WTC11 (cell line): ENCODE data around the gene ZNF892. TPM values are rescaled to one million over a fixed set of nuclear protein-coding genes. Genes with fewer than 3 reads are reported as not detected.
A peak's percentile ranks its signal among the peaks of the same experiment; 100 is the strongest.

Experiments
- ATAC-seq: fragments of 200-7000 bp; cut with Tn5 transposase; 2 replicates; pipeline ENCODE4 v1.10.0; 2021; ENCODE audit warnings: mild to moderate bottlenecking, moderate library complexity
- CTCF ChIA-PET: fragments of 300-600 bp; sonication (Branson Sonifier 250); formaldehyde crosslinking; loops from one replicate; lab custom pipeline; 2021; ENCODE audit warnings: antibody characterized with exemption; lab: Charles Lee
- POLR2A ChIA-PET: fragments of 350-600 bp; sonication (Branson Sonifier 250); formaldehyde crosslinking; loops from one replicate; lab custom pipeline; 2021; ENCODE audit warnings: antibody characterized with exemption; lab: Charles Lee
- DNase-seq: peaks from one replicate; pipeline ENCODE4 v3.0.0; 2021; ENCODE audit warnings: low spot score
- H3K27ac Mint-ChIP-seq: 2 replicates; pipeline ENCODE4 v1.8.0; 2021; ENCODE audit warnings: mixed read lengths
- H3K27me3 Mint-ChIP-seq: 2 replicates; pipeline ENCODE4 v1.8.0; 2021; ENCODE audit warnings: low read depth, mild to moderate bottlenecking, moderate library complexity, mixed read lengths
- H3K36me3 Mint-ChIP-seq: 2 replicates; pipeline ENCODE4 v1.8.0; 2021; ENCODE audit warnings: mixed read lengths
- H3K4me1 Mint-ChIP-seq: 2 replicates; pipeline ENCODE4 v1.8.0; 2022; ENCODE audit warnings: mixed read lengths
- H3K4me3 Mint-ChIP-seq: 2 replicates; pipeline ENCODE4 v1.8.0; 2021; ENCODE audit warnings: mild to moderate bottlenecking, moderate library complexity, mixed read lengths
- H3K9me3 Mint-ChIP-seq: 2 replicates; pipeline ENCODE4 v1.8.0; 2021; ENCODE audit warnings: mixed read lengths
- ATF1 ChIP-seq: sonication (generic); formaldehyde crosslinking; IDR thresholded peaks from 2 replicates; pipeline ENCODE4 v1.8.1; 2023; ENCODE audit warnings: mild to moderate bottlenecking, moderate library complexity, missing genetic modification reagents
- CREB1 ChIP-seq: sonication (generic); formaldehyde crosslinking; IDR thresholded peaks from 2 replicates; pipeline ENCODE4 v1.8.0; 2023; ENCODE audit warnings: mild to moderate bottlenecking, missing genetic modification reagents
- E2F4 ChIP-seq: sonication (generic); formaldehyde crosslinking; IDR thresholded peaks from 2 replicates; pipeline ENCODE4 v1.8.1; 2022; ENCODE audit warnings: low read depth, mild to moderate bottlenecking, moderate library complexity, missing genetic modification reagents, borderline replicate concordance
- EMX1 ChIP-seq: fragments of 250-450 bp; sonication (Bioruptor Pico); IDR thresholded peaks from 2 replicates; pipeline ENCODE4 v1.8.0; 2021; ENCODE audit warnings: mild to moderate bottlenecking
- ESRRA ChIP-seq: sonication (generic); formaldehyde crosslinking; IDR thresholded peaks from 2 replicates; pipeline ENCODE4 v1.8.1; 2022; ENCODE audit warnings: mild to moderate bottlenecking, missing genetic modification reagents, borderline replicate concordance
- FOXK1 ChIP-seq: sonication (generic); formaldehyde crosslinking; IDR thresholded peaks from 2 replicates; pipeline ENCODE4 v1.8.0; 2022; ENCODE audit warnings: mild to moderate bottlenecking, moderate library complexity, missing genetic modification reagents
- FOXP1 ChIP-seq: sonication (generic); formaldehyde crosslinking; IDR thresholded peaks from 2 replicates; pipeline ENCODE4 v1.8.0; 2022; ENCODE audit warnings: missing genetic modification reagents, mild to moderate bottlenecking, moderate library complexity, borderline replicate concordance
- GTF2I ChIP-seq: fragments of 250-450 bp; sonication (Bioruptor Pico); conservative IDR thresholded peaks from 2 replicates; pipeline ENCODE4 v1.4.0; 2021; ENCODE audit warnings: mild to moderate bottlenecking
- HMGXB4 ChIP-seq: sonication (generic); formaldehyde crosslinking; IDR thresholded peaks from 2 replicates; pipeline ENCODE4 v1.8.1; 2023; ENCODE audit warnings: mild to moderate bottlenecking, moderate library complexity, missing genetic modification reagents
- JUN ChIP-seq: sonication (generic); formaldehyde crosslinking; IDR thresholded peaks from 2 replicates; pipeline ENCODE4 v1.8.0; 2023; ENCODE audit warnings: mild to moderate bottlenecking, missing genetic modification reagents
- KAT7 ChIP-seq: sonication (generic); formaldehyde crosslinking; IDR thresholded peaks from 2 replicates; pipeline ENCODE4 v1.8.1; 2023; ENCODE audit warnings: missing genetic modification reagents, mild to moderate bottlenecking, borderline replicate concordance
- MAX ChIP-seq: sonication (generic); formaldehyde crosslinking; IDR thresholded peaks from 2 replicates; pipeline ENCODE4 v1.8.0; 2022; ENCODE audit warnings: mild to moderate bottlenecking, missing genetic modification reagents
- MXD4 ChIP-seq: fragments of 250-450 bp; sonication (Bioruptor Pico); IDR thresholded peaks from 2 replicates; pipeline ENCODE4 v1.8.0; 2021; ENCODE audit warnings: mild to moderate bottlenecking, moderate library complexity, borderline replicate concordance
- NR1H2 ChIP-seq: sonication (generic); formaldehyde crosslinking; IDR thresholded peaks from 2 replicates; pipeline ENCODE4 v1.9.0; 2021; ENCODE audit warnings: mild to moderate bottlenecking, moderate library complexity, missing genetic modification reagents
- OVOL2 ChIP-seq: fragments of 250-450 bp; sonication (Bioruptor Pico); IDR thresholded peaks from 2 replicates; pipeline ENCODE4 v1.9.0; 2021; ENCODE audit warnings: mild to moderate bottlenecking, borderline replicate concordance
- PRRX2 ChIP-seq: fragments of 250-450 bp; sonication (Bioruptor Pico); IDR thresholded peaks from 2 replicates; pipeline ENCODE4 v1.8.0; 2021; ENCODE audit warnings: mild to moderate bottlenecking
- STAT6 ChIP-seq: sonication (generic); formaldehyde crosslinking; conservative IDR thresholded peaks from 2 replicates; pipeline ENCODE4 v1.8.1; 2023; ENCODE audit warnings: mild to moderate bottlenecking, low read depth, missing genetic modification reagents, moderate library complexity
- USF1 ChIP-seq: sonication (generic); formaldehyde crosslinking; IDR thresholded peaks from 2 replicates; pipeline ENCODE4 v1.8.0; 2022; ENCODE audit warnings: mild to moderate bottlenecking, missing genetic modification reagents
- ZMAT4 ChIP-seq: fragments of 250-450 bp; sonication (Bioruptor Pico); IDR thresholded peaks from 2 replicates; pipeline ENCODE4 v1.9.0; 2021; ENCODE audit warnings: mild to moderate bottlenecking
- ZNF263 ChIP-seq: sonication (generic); formaldehyde crosslinking; IDR thresholded peaks from 2 replicates; pipeline ENCODE4 v1.8.1; 2022; ENCODE audit warnings: low read depth, mild to moderate bottlenecking, moderate library complexity, missing genetic modification reagents
- ZNF317 ChIP-seq: sonication (generic); formaldehyde crosslinking; IDR thresholded peaks from 2 replicates; pipeline ENCODE4 v1.8.1; 2023; ENCODE audit warnings: low read depth, mild to moderate bottlenecking, moderate library complexity, missing genetic modification reagents, borderline replicate concordance
- ZNF423 ChIP-seq: fragments of 250-450 bp; sonication (Bioruptor Pico); IDR thresholded peaks from 2 replicates; pipeline ENCODE4 v2.1.2; 2022; ENCODE audit warnings: mild to moderate bottlenecking, moderate library complexity
- ZNF512 ChIP-seq: sonication (generic); formaldehyde crosslinking; IDR thresholded peaks from 2 replicates; pipeline ENCODE4 v1.8.1; 2022; ENCODE audit warnings: missing genetic modification reagents, borderline replicate concordance
- total RNA-seq: library from RNA; stranded (reverse); gene quantifications from 3 replicates; pipeline ENCODE4 v1.2.3, GENCODE V29; 2021

The ZNF892 gene
- total RNA-seq, 1 experiment from 2014 or later: 9.4 TPM

- Mint-ChIP-seq H3K4me1 (peaks cover 20% of the 10 kb centered on the region), H3K27me3 (peaks cover 1% of the 10 kb centered on the region; the same call in 1 of the 2 replicates), H3K4me3 (peak within 1 kb of the TSS; percentile 98), H3K9me3 (no peaks in the 10 kb centered on the region), H3K36me3 (no peaks in the 10 kb centered on the region), H3K27ac (peak within 1 kb of the TSS; percentile 96)
- DNase-seq (peak; percentile 98), ATAC-seq (peak; percentile 99)
- POLR2A ChIA-PET: interaction anchor here (0.6 to 1.7 kb wide), 2 partner anchors 44 to 79 kb away, joined by 4 to 6 read pairs; partner anchors contain the start of gene MRPS5
- CTCF ChIA-PET: interaction anchor here (0.6 to 2.6 kb wide), 6 partner anchors 40 to 228 kb away, joined by 3 to 9 read pairs (median 4); no protein-coding TSS in a partner anchor
- TF ChIP-seq ATF1: 0 out of 2 replicates have a peak, but pooled peaks have one; percentile 37
- no peak for TF ChIP-seq ZNF263 (CRISPR knock-in tag)
- no peak for TF ChIP-seq MXD4 (CRISPR knock-in tag)
- no peak for TF ChIP-seq PRRX2 (CRISPR knock-in tag)
- peak; percentile 55; the same call in 1 of the 2 replicates for TF ChIP-seq JUN
- 0 out of 2 replicates have a peak, but pooled peaks have one; percentile 35 for TF ChIP-seq CREB1 (CRISPR knock-in tag)
- TF ChIP-seq ZNF317 (CRISPR knock-in tag): no peak
- TF ChIP-seq ESRRA (CRISPR knock-in tag): no peak
- no peak for TF ChIP-seq KAT7
- no peak for TF ChIP-seq HMGXB4 (CRISPR knock-in tag)
- no peak for TF ChIP-seq ZMAT4
- TF ChIP-seq OVOL2: no peak
- TF ChIP-seq NR1H2 (CRISPR knock-in tag): no peak
- no peak for TF ChIP-seq ZNF423 (CRISPR knock-in tag)
- TF ChIP-seq GTF2I (CRISPR knock-in tag): no peak
- no peak for TF ChIP-seq E2F4 (CRISPR knock-in tag)
- no peak for TF ChIP-seq ZNF512 (CRISPR knock-in tag)
- no peak for TF ChIP-seq STAT6
- TF ChIP-seq FOXK1 (CRISPR knock-in tag): 0 out of 2 replicates have a peak, but pooled peaks have one; percentile 43
- TF ChIP-seq MAX (CRISPR knock-in tag): peak; percentile 90
- TF ChIP-seq FOXP1 (CRISPR knock-in tag): 0 out of 2 replicates have a peak, but pooled peaks have one; percentile 16
- TF ChIP-seq USF1 (CRISPR knock-in tag): peak; percentile 64; the same call in 1 of the 2 replicates
- TF ChIP-seq EMX1 (CRISPR knock-in tag): no peak
Measured at GRCh38 chr2:95165371-95166064, 41.8 kb upstream of the ZNF892 start, which contains the start of gene ZNF2. Gene ZNF2 (plus strand): TSS chr2:95165809. CDS start chr2:95176227, 10,418 bp downstream.
